ENCODE measurements around the gene SPAG16. TPM values are rescaled to one million over a fixed set of nuclear protein-coding genes. Genes with fewer than 3 reads are reported as not detected.

SPAG16 gene
- total and polyA plus RNA-seq, 2 of the 13 experiments (the other 11 are each of a cell fraction or from before 2014, with no cell fraction given): 9.6 to 26.5 TPM

GRCh38 chr2:213609570-213610170 is 325.4 kb downstream of the SPAG16 start:
- no peaks in the 10 kb centered on the region for H3K36me3 ChIP-seq (replicated peaks in 1 of 2; ENCODE audit: control insufficient read depth in 1 of 2, insufficient read depth in 2 of 2, low read length in 2 of 2)
- no peak overlapping the region for H3K4me2 ChIP-seq (ENCODE audit: low read depth, low read length)
- ATAC-seq: no peak
- ChIA-PET POLR2A (no interaction called here), CTCF (ENCODE audit: low intra/inter-chr PET ratio, low total read pairs) (no interaction called here)
- in situ Hi-C loops (cut with HindIII; ENCODE audit: extremely low pct_ligation_motif_present, low pct_unique_long_range_greater_than_20kb) (no loop called here), intact Hi-C loops (cut with micrococcal nuclease; ENCODE audit: unreplicated experiment) (loop anchor here (10.0 kb wide), 1 partner anchor 1255 kb away; no protein-coding TSS in a partner anchor)
- 10% methylated on average over 1 of the region's 1 CpG for WGBS (ENCODE audit: low lambda C conversion rate)
- no peak overlapping the region for H2AFZ ChIP-seq (ENCODE audit: low read length)
- no peak for FAIRE-seq
- no peak overlapping the region for H3K27ac ChIP-seq (ENCODE audit: extremely low read length, insufficient read depth, low read length)
- H3K4me3 ChIP-seq (replicated peaks in 1 of 3; ENCODE audit: insufficient read depth in 1 of 3, low read depth in 2 of 3, low read length in 3 of 3): no peak overlapping the region
- no TSS peak for BruUV-seq (replicated peaks)
- no peak overlapping the region for H3K9ac ChIP-seq (ENCODE audit: insufficient read depth, low read depth, low read length)
- H3K27me3 ChIP-seq (ENCODE audit: control insufficient read depth in 1 of 2, insufficient read depth in 2 of 2, low read length in 2 of 2): no peaks in the 10 kb centered on the region
- no peaks in the 10 kb centered on the region for H3K79me2 ChIP-seq (ENCODE audit: insufficient read depth, low read length)
- no peaks in the 10 kb centered on the region for H3K4me1 ChIP-seq (ENCODE audit: insufficient read depth, low read length)
- DNase-seq (ENCODE audit: low spot score): no peak
- peaks cover 9% of the 10 kb centered on the region; the same call in 1 of the 2 replicates for H3K9me3 ChIP-seq (ENCODE audit: low read length)
- peak; percentile 52 to 72 for TF ChIP-seq MAFK (conservative IDR thresholded peaks at IDR 0.05 in 1 of 2, IDR thresholded peaks at IDR 0.05 in 1 of 2; ENCODE audit: low read length in 2 of 2)
- TF ChIP-seq KDM3A (CRISPR knock-in tag; IDR thresholded peaks at IDR 0.05; ENCODE audit: low read depth): no peak
- peak; percentile 40; the same call in 1 of the 2 replicates for TF ChIP-seq MAFF (IDR thresholded peaks at IDR 0.05; ENCODE audit: low read depth, low read length)
- no peaks in the 10 kb centered on the region for H4K20me1 ChIP-seq (ENCODE audit: insufficient read depth, low read length)

- intact Hi-C loops (cut with micrococcal nuclease; ENCODE audit: unreplicated experiment) (no loop called here), in situ Hi-C loops (cut with HindIII; ENCODE audit: extremely low pct_ligation_motif_present, low pct_unique_long_range_greater_than_20kb) (no loop called here)
- H3K9ac ChIP-seq (ENCODE audit: insufficient read depth, low read depth, low read length): no peak overlapping the region
- BruUV-seq (replicated peaks): no TSS peak
- FAIRE-seq (peak; percentile 8), DNase-seq (ENCODE audit: low spot score) (no peak), ATAC-seq (no peak)
- peaks cover 48% of the 10 kb centered on the region for H3K9me3 ChIP-seq (ENCODE audit: low read length)
- ChIA-PET POLR2A (no interaction called here), CTCF (ENCODE audit: low intra/inter-chr PET ratio, low total read pairs) (no interaction called here)
- H2AFZ ChIP-seq (ENCODE audit: low read length): no peak overlapping the region
- 35% methylated on average over 5 of the region's 5 CpGs for WGBS (ENCODE audit: low lambda C conversion rate)
- H3K4me1 ChIP-seq (ENCODE audit: insufficient read depth, low read length): no peaks in the 10 kb centered on the region
- no peaks in the 10 kb centered on the region; a peak in 1 of 5 replicates for H3K27me3 ChIP-seq (ENCODE audit: control insufficient read depth in 1 of 2, insufficient read depth in 2 of 2, low read length in 2 of 2)
- no peaks in the 10 kb centered on the region for H3K36me3 ChIP-seq (replicated peaks in 1 of 2; ENCODE audit: control insufficient read depth in 1 of 2, insufficient read depth in 2 of 2, low read length in 2 of 2)
- no peak for TF ChIP-seq ERF (CRISPR knock-in tag; IDR thresholded peaks at IDR 0.05)
- TF ChIP-seq KLF16 (CRISPR knock-in tag; IDR thresholded peaks at IDR 0.05): no peak
- no peak for TF ChIP-seq ZBTB3 (CRISPR knock-in tag; IDR thresholded peaks at IDR 0.05; ENCODE audit: borderline replicate concordance, low read depth)
- no peak for TF ChIP-seq EEA1 (CRISPR knock-in tag; IDR thresholded peaks at IDR 0.05; ENCODE audit: borderline replicate concordance)
- no peak for TF ChIP-seq IKZF1 (IDR thresholded peaks at IDR 0.05)
- no peak for TF ChIP-seq PAF1 (CRISPR knock-in tag; IDR thresholded peaks at IDR 0.05)
- no peak for TF ChIP-seq ZNF879 (CRISPR knock-in tag; IDR thresholded peaks at IDR 0.05)
- TF ChIP-seq ZNF761 (CRISPR knock-in tag; conservative IDR thresholded peaks at IDR 0.05): no peak
- H4K20me1 ChIP-seq (ENCODE audit: insufficient read depth, low read length): no peaks in the 10 kb centered on the region
- H3K27ac ChIP-seq (ENCODE audit: extremely low read length, insufficient read depth, low read length): no peak overlapping the region
- no peak overlapping the region for H3K4me3 ChIP-seq (replicated peaks in 1 of 3; ENCODE audit: insufficient read depth in 1 of 3, low read depth in 2 of 3, low read length in 3 of 3)
- no peak overlapping the region for H3K4me2 ChIP-seq (ENCODE audit: low read depth, low read length)
- no peaks in the 10 kb centered on the region for H3K79me2 ChIP-seq (ENCODE audit: insufficient read depth, low read length)
These were observed 342.9 kb downstream of the SPAG16 start for GRCh38 chr2:213627054-213627710.
